Measurements from ENCODE around the gene ZNF93.
"Not testable (repeated sequence)": the region's sequence is repeated elsewhere in the genome, so short reads cannot be mapped to it uniquely, and the experiment has no call there.

- TF ChIP-seq CBFB (CRISPR knock-in tag; IDR thresholded peaks at IDR 0.05; ENCODE audit: low read depth); FOXP1 (CRISPR knock-in tag; IDR thresholded peaks at IDR 0.05; ENCODE audit: borderline replicate concordance): not testable (repeated sequence)
Measured at GRCh38 chr19:19892055-19892941, 8.4 kb upstream of the ZNF93 start.

All from WTC11 (cell line).